NCI-H2171 treated with DMSO at 0.1 percent for 48 hours (cell line): ENCODE measurements around the gene TRAF4.
"Not testable (repeated sequence)": the region's sequence is repeated elsewhere in the genome, so short reads cannot be mapped to it uniquely, and the experiment has no call there.

ENCODE experiments used
- DNase-seq: peaks from one replicate; lab custom pipeline; 2025; lab: John Stamatoyannopoulos, UW

Gene TRAF4

GRCh38 chr17:28715217-28715616 lies 28.6 kb upstream of the TRAF4 start:
- DNase-seq: no peak

- no peak for DNase-seq
Observed at GRCh38 chr17:28716740-28717577, 26.9 kb upstream of the TRAF4 start.

- DNase-seq: peak; percentile 84
Observed at GRCh38 chr17:28717578-28718332, 26.1 kb upstream of the TRAF4 start, which contains the start of gene RAB34. Gene RAB34 (minus strand): TSS chr17:28717868. CDS start chr17:28717266, 602 bp downstream.

- no peak for DNase-seq
Observed at GRCh38 chr17:28718333-28719020, 25.3 kb upstream of the TRAF4 start.

GRCh38 chr17:28719021-28719433 lies 24.8 kb upstream of the TRAF4 start:
- DNase-seq: no peak

GRCh38 chr17:28720247-28720996 lies 23.4 kb upstream of the TRAF4 start:
- peak; percentile 17 for DNase-seq

GRCh38 chr17:28720997-28721329 lies 22.8 kb upstream of the TRAF4 start:
- not testable (repeated sequence) for DNase-seq

GRCh38 chr17:28722417-28723158 lies 21.2 kb upstream of the TRAF4 start:
- no peak for DNase-seq

GRCh38 chr17:28723159-28723835 lies 20.5 kb upstream of the TRAF4 start:
- DNase-seq: no peak

- DNase-seq: not testable (repeated sequence)
Observed at GRCh38 chr17:28723836-28724499, 19.8 kb upstream of the TRAF4 start.

GRCh38 chr17:28724500-28725165 lies 19.2 kb upstream of the TRAF4 start:
- DNase-seq: peak; percentile 31

GRCh38 chr17:28725166-28725659 lies 18.6 kb upstream of the TRAF4 start:
- DNase-seq: peak; percentile 61

GRCh38 chr17:28725660-28726225 lies 18.1 kb upstream of the TRAF4 start:
- peak; percentile 85 for DNase-seq

- peak; percentile 73 for DNase-seq
Observed at GRCh38 chr17:28726226-28726626, 17.6 kb upstream of the TRAF4 start, which contains the start of gene TLCD1. Gene TLCD1 (minus strand): TSS chr17:28726233. CDS start chr17:28726097, 136 bp downstream.

GRCh38 chr17:28726627-28727491 lies 17.0 kb upstream of the TRAF4 start:
- DNase-seq: peak; percentile 97

GRCh38 chr17:28728364-28729200 lies 15.2 kb upstream of the TRAF4 start, which contains the start of gene NEK8:
Gene NEK8 (plus strand): TSS chr17:28728788. CDS start chr17:28728814, 26 bp downstream.
- DNase-seq: peak; percentile 91

GRCh38 chr17:28729950-28730330 lies 13.9 kb upstream of the TRAF4 start:
- no peak for DNase-seq
